Psoas muscle (tissue), 8 donors: ENCODE results near the gene GPR157. TPM values are rescaled to one million over a fixed set of nuclear protein-coding genes. Genes with fewer than 3 reads are reported as not detected.

Source experiments
- ATAC-seq, 4 donors: fragments of 200-7000 bp; cut with Tn5 transposase; one replicate each; pipeline ENCODE4 v1.9.1; 2020; ENCODE audit warnings: moderate library complexity in 3 of 4, mild to moderate bottlenecking in 2 of 4
- DNase-seq, 2 donors: peaks; one replicate each; pipeline ENCODE4 v3.0.0-alpha.2; 2020
- H3K27ac ChIP-seq: fragments of 200-600 bp; one replicate; pipeline ENCODE4 v1.8.0; 2022
- H3K27me3 ChIP-seq, 3 donors: fragments of 200-600 bp in 1 of 3; one replicate each; pipeline versions ENCODE4 v1.6.1 to v1.8.0; 2013 to 2022; ENCODE audit warnings: low read length in 2 of 3, mild to moderate bottlenecking in 2 of 3, moderate library complexity in 1 of 3; ENCODE audit not compliant: insufficient read depth in 3 of 3
- H3K36me3 ChIP-seq, 2 donors: fragments of 200-600 bp in 1 of 2; one replicate each; pipeline versions ENCODE4 v1.6.1 to v1.8.0; 2013 to 2022; ENCODE audit warnings: low read depth in 1 of 2, mild to moderate bottlenecking in 1 of 2, moderate library complexity in 1 of 2; ENCODE audit not compliant: insufficient read depth in 1 of 2
- H3K4me1 ChIP-seq: fragments of 200-600 bp; one replicate; pipeline ENCODE4 v1.8.0; 2022
- H3K4me3 ChIP-seq: fragments of 200-600 bp; one replicate; pipeline ENCODE4 v1.8.0; 2022; ENCODE audit warnings: mild to moderate bottlenecking
- H3K9me3 ChIP-seq: fragments of 200-600 bp; one replicate; pipeline ENCODE4 v1.8.0; 2022
- WGBS, 3 donors: extraction: QIAGEN DNeasy Blood & Tissue Kit; methylation state at CpG; one replicate each; pipeline versions ENCODE4 v1.1.6 to v1.1.7; 2013; 5-methylcytosine and 5-hydroxymethylcytosine counted together
- intact Hi-C, 2 donors: fragments of 100-400 bp; cut with DNase I; formaldehyde crosslinking; loops; one replicate each; pipeline versions ENCODE4 v1.11.0 to v1.14.2; 2022
- polyA plus RNA-seq, 3 donors: library from polyadenylated mRNA; stranded (reverse); fragments of 200-250 nt; gene quantifications; one replicate each; pipeline ENCODE4 v1.2.3, GENCODE V29; 2013
- total RNA-seq, 4 donors: library from RNA; stranded (reverse); fragmentation: NEBNext Ultra II Directional in 2 of 4; extraction: Animal tissue kit (Norgen Biotek cat#: 25700) in 2 of 4; gene quantifications; one replicate each; pipeline versions ENCODE4 v1.2.1 to v1.2.4, GENCODE V29; 2021 to 2023
- TF ChIP-seq, protein P1 (sequence below): fragments of 200-600 bp; IDR thresholded peaks from one replicate; pipeline ENCODE4 v1.8.0; 2022; ENCODE audit warnings: antibody characterized with exemption
- donor health status: healthy with polysubstance abuse.
- donor health status: DM: no; HTN: no; CAD: no; lungs with moderate emphysema.
- donor health status: Bipolar disorder and iron deficiency.
- donor health status: healthy.
- donor health status: DM: yes; HTN: yes; CAD: no.
- donor health status: DM: no; HTN: no; CAD: no.
- donor health status: DM: no; HTN: no; CAD: no.
- donor health status: DM: yes; HTN: yes; CAD: no.

GPR157 gene
- total and polyA plus RNA-seq, 7 donors: 11.6 to 49.5 (median 21.6) TPM

DNA sequence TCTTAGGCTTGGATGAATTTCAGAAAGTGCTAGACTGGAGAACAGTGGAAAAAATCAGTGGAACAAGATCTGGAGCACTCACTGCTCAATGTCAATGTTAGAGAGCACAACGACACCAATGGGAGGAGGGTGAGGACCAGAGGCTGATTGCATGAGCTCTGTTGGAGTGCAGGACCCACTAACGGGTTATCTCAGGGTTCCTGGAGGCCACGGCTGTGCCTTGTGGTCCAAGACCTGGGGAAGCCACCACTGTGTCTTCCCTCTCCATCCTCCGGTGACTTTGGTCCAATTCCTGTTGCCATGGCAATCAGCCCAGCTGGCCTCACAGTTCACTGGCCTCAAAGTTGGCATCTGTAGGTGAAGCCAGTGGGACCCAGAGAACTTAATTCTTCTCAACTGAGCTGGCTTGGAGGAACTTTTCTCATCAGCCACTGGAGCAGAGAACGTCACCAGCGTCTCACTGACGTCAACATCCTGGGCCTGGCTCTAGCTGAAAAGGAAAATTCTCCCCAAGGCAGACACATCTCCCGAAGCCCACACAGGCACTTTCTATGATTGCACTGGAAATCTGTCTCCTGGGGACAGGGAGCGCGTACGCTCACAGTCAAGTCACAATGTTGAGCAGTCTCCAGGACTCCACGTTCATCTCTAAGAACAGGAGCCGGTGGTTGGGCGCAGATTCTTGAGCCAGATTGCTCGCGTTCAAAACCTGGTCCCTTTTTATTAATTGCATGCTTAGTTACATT is 21.9 kb upstream of the GPR157 start:
- H3K27ac ChIP-seq: peak overlapping the region; percentile 68
- H3K36me3 ChIP-seq: no peaks in the 10 kb centered on the region
- ATAC-seq (peak; percentile 17 to 52 (median 41)), DNase-seq (peak; percentile 51 to 70)
- intact Hi-C loops: no loop called here
- H3K4me3 ChIP-seq: no peak overlapping the region
- TF ChIP-seq, protein P1, sequence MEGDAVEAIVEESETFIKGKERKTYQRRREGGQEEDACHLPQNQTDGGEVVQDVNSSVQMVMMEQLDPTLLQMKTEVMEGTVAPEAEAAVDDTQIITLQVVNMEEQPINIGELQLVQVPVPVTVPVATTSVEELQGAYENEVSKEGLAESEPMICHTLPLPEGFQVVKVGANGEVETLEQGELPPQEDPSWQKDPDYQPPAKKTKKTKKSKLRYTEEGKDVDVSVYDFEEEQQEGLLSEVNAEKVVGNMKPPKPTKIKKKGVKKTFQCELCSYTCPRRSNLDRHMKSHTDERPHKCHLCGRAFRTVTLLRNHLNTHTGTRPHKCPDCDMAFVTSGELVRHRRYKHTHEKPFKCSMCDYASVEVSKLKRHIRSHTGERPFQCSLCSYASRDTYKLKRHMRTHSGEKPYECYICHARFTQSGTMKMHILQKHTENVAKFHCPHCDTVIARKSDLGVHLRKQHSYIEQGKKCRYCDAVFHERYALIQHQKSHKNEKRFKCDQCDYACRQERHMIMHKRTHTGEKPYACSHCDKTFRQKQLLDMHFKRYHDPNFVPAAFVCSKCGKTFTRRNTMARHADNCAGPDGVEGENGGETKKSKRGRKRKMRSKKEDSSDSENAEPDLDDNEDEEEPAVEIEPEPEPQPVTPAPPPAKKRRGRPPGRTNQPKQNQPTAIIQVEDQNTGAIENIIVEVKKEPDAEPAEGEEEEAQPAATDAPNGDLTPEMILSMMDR: no peak
- H3K4me1 ChIP-seq: peaks cover 9% of the 10 kb centered on the region
- no peaks in the 10 kb centered on the region for H3K9me3 ChIP-seq
- WGBS, 3 donors: 54 to 69% (median 61%) methylated on average over 16 of the region's 16 CpGs
- no peaks in the 10 kb centered on the region for H3K27me3 ChIP-seq

DNA sequence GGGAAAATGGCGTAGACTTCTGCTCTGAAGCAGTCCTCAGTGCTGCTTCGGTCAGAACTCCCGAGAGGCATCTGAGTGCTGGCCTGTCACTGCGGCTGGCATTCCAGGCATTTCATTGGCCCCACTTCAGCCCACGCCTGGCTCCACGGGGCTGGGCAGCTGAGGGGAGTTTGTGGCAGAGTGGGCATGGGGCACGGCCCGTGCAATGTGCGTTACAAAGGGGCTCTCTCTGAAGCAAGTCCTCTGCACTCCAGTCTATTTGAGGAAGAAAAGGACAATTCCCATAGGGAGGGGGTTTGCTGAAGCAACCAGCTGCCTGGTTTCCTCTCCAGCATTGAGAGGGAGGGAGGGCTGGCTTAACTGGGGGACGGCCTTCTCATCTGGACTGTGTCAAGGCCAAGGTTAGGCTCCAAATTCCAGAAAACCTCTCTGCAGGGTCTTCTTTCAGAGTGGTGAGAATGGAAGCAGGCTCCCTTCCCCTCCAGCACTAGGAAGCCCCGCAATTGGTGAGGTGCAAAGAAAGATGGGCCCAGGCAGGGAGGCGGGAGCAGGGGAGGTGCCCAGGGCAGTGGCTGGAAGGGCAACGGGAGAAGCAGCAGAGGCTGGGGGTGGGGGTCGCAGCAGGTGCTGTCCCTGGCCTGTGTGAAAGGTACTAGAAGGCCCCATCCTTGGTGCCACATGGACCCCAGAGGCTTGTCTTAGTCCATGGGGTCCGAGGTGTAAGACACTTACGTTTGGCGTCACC is 21.1 kb upstream of the GPR157 start:
- H3K4me3 ChIP-seq: no peak overlapping the region
- TF ChIP-seq, protein P1: no peak
- no peaks in the 10 kb centered on the region for H3K27me3 ChIP-seq
- DNase-seq: no peak
- peak; percentile 73 to 84 (median 81) for ATAC-seq
- H3K9me3 ChIP-seq: no peaks in the 10 kb centered on the region
- WGBS, 3 donors: 31 to 43% (median 35%) methylated on average over 17 of the region's 17 CpGs
- H3K36me3 ChIP-seq: no peaks in the 10 kb centered on the region
- peak overlapping the region; percentile 68 for H3K27ac ChIP-seq
- peaks cover 9% of the 10 kb centered on the region for H3K4me1 ChIP-seq
- intact Hi-C loops: no loop called here

DNA sequence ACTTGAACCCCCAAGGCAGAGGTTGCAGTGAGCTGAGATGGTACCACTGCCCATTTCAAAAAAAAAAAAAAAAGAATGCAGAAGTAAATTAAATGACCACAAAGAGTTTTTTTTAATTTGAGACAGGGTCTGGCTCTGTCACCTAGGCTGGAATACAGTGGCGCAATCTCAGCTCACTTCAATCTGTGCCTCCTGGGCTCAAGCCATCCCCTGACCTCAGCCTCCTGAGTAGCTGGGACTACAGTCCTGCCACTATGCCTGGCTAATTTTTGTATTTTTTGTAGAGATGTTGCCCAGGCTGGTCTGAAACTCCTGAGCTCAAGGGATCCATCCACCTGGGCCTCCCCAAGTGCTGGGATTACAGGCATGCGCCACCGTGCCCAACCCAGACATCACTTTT is 20.2 kb upstream of the GPR157 start:
- intact Hi-C loops: no loop called here
- Histone ChIP-seq H3K9me3 (no peaks in the 10 kb centered on the region), H3K4me3 (no peak overlapping the region), H3K27ac (peak overlapping the region; percentile 68), H3K4me1 (peaks cover 9% of the 10 kb centered on the region), H3K36me3 (no peaks in the 10 kb centered on the region), H3K27me3 (no peaks in the 10 kb centered on the region)
- 87 to 91% (median 90%) methylated on average over 3 of the region's 3 CpGs for WGBS, 3 donors
- TF ChIP-seq, protein P1: no peak
- DNase-seq: no peak
- no peak for ATAC-seq

DNA sequence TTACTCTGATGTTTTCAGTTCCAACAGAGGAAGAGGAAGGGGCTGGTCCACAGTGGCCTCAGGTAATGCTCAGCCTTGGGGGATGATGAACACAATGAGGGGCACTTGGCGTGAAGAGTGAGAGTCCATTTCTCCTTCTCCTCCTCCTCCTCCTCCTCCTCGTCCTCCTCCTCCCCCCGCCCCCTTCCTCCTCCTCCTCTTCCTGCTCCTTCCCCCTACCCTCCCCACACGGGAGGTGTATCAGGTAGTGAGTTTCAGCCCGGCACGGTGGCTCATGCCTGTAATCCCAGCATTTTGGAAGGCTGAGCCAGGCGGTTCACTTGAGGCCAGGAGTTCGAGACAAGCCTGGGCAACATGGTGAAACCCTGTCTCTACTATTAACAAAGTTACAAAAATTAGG is 17.3 kb upstream of the GPR157 start:
- Histone ChIP-seq H3K9me3 (no peaks in the 10 kb centered on the region), H3K27ac (no peak overlapping the region), H3K4me1 (peaks cover 9% of the 10 kb centered on the region), H3K36me3 (no peaks in the 10 kb centered on the region), H3K27me3 (no peaks in the 10 kb centered on the region), H3K4me3 (no peak overlapping the region)
- intact Hi-C loops: no loop called here
- ATAC-seq (no peak), DNase-seq (no peak)
- 68 to 81% (median 71%) methylated on average over 6 to 8 of the region's 8 CpGs for WGBS, 3 donors
- TF ChIP-seq, protein P1: no peak
